SK-N-SH (cell line): ENCODE data around the gene PLSCR1. TPM values are rescaled to one million over a fixed set of nuclear protein-coding genes. Genes with fewer than 3 reads are reported as not detected.

ENCODE experiments used
- CTCF ChIA-PET: fragments of 300-600, 350-600 bp; formaldehyde crosslinking; extraction: SDS; loops from one replicate; lab custom pipeline; 2021; lab: Yijun Ruan, JAX
- POLR2A ChIA-PET: fragments of 350-600 bp; sonication (Branson Sonifier 250); formaldehyde crosslinking; extraction: SDS; loops from one replicate; lab custom pipeline; 2020; ENCODE audit warnings: antibody characterized with exemption, inconsistent platforms; lab: Yijun Ruan, JAX
- DNase-seq: peaks from one replicate; pipeline ENCODE4 v3.0.0; 2012
- H2AFZ ChIP-seq: fragments of 200-600 bp; sonication (generic); 2 replicates; pipeline ENCODE4 v1.8.1; 2016; ENCODE audit warnings: antibody characterized with exemption, mild to moderate bottlenecking, low read depth
- H3F3A ChIP-seq: fragments of 200-600 bp; sonication (generic); replicated peaks from 2 replicates; pipeline ENCODE3; 2016; ENCODE audit warnings: antibody characterized with exemption, mild to moderate bottlenecking; ENCODE audit not compliant: insufficient read depth
- H3K27ac ChIP-seq, 2 experiments: fragments of 200-500 bp in 1 of 2; fragments of 200-600 bp in 1 of 2; sonication (Bioruptor generic) in 1 of 2; sonication (generic), shearing (Covaris generic) in 1 of 2; 2 replicates each; pipeline versions ENCODE4 v1.5.1 to v1.6.1; 2014 to 2016; ENCODE audit warnings: low read depth in 2 of 2, inconsistent platforms in 1 of 2, low read length in 1 of 2, mild to moderate bottlenecking in 1 of 2, mixed read lengths in 1 of 2
- H3K27me3 ChIP-seq: fragments of 200-600 bp; sonication (generic), shearing (Covaris generic); 2 replicates; pipeline ENCODE4 v1.6.1; 2016; ENCODE audit warnings: mixed run types; ENCODE audit not compliant: insufficient read depth
- H3K36me3 ChIP-seq, 2 experiments: fragments of 200-500 bp in 1 of 2; fragments of 200-600 bp in 1 of 2; sonication (Bioruptor generic) in 1 of 2; sonication (generic) in 1 of 2; replicated peaks in 1 of 2; 2 replicates each; pipeline versions ENCODE3 to v1.5.1; 2014 to 2016; ENCODE audit warnings: low read length in 1 of 2, mild to moderate bottlenecking in 1 of 2; ENCODE audit not compliant: insufficient read depth in 2 of 2, control insufficient read depth in 1 of 2
- H3K4me1 ChIP-seq, 2 experiments: fragments of 200-500 bp in 1 of 2; fragments of 200-600 bp in 1 of 2; sonication (Bioruptor generic) in 1 of 2; sonication (generic), shearing (Covaris generic) in 1 of 2; 2 replicates each; pipeline versions ENCODE4 v1.5.1 to v1.6.1; 2014 to 2016; ENCODE audit warnings: low read depth in 1 of 2, low read length in 1 of 2, mixed run types in 1 of 2; ENCODE audit not compliant: insufficient read depth in 2 of 2, control insufficient read depth in 1 of 2
- H3K4me2 ChIP-seq: fragments of 200-600 bp; sonication (generic), shearing (Covaris generic); 2 replicates; pipeline ENCODE4 v1.6.1; 2017; ENCODE audit warnings: mixed run types
- H3K4me3 ChIP-seq, 2 experiments: fragments of 200-500 bp in 1 of 2; fragments of 200-600 bp in 1 of 2; sonication (Bioruptor generic) in 1 of 2; sonication (generic), shearing (Covaris generic) in 1 of 2; 2 replicates each; pipeline versions ENCODE4 v1.5.1 to v1.8.1; 2014 to 2016; ENCODE audit warnings: low read depth in 2 of 2, inconsistent platforms in 1 of 2, low read length in 1 of 2, mild to moderate bottlenecking in 1 of 2, mixed read lengths in 1 of 2, moderate library complexity in 1 of 2
- H3K79me2 ChIP-seq: fragments of 200-600 bp; sonication (generic); 2 replicates; pipeline ENCODE4 v1.8.1; 2017; ENCODE audit warnings: mild to moderate bottlenecking; ENCODE audit not compliant: insufficient read depth
- H3K9ac ChIP-seq: fragments of 200-600 bp; sonication (generic); 2 replicates; pipeline ENCODE4 v1.6.1; 2017; ENCODE audit warnings: mixed run types
- H3K9me2 ChIP-seq: fragments of 200-600 bp; sonication (generic); 2 replicates; pipeline ENCODE4 v1.6.1; 2017; ENCODE audit warnings: mixed run types
- H3K9me3 ChIP-seq: fragments of 200-600 bp; sonication (generic); 2 replicates; pipeline ENCODE4 v1.6.1; 2017; ENCODE audit warnings: mixed run types, mild to moderate bottlenecking, moderate library complexity
- H4K20me1 ChIP-seq: fragments of 200-600 bp; sonication (generic); 2 replicates; pipeline ENCODE4 v1.6.1; 2017; ENCODE audit warnings: mild to moderate bottlenecking, mixed run types; ENCODE audit not compliant: insufficient read depth
- ELF1 ChIP-seq: IDR thresholded peaks from 2 replicates; pipeline ENCODE4 v1.4.0; 2012
- EP300 ChIP-seq, 2 experiments: IDR thresholded peaks; 2 replicates each; pipeline versions ENCODE4 v1.4.0 to v1.6.1; 2012; ENCODE audit warnings: borderline replicate concordance in 1 of 2, low read depth in 1 of 2, low read length in 1 of 2
- EZH2phosphoT487 ChIP-seq: fragments of 200-600 bp; sonication (generic); IDR thresholded peaks from 2 replicates; pipeline ENCODE4 v1.6.1; 2017; ENCODE audit warnings: low read depth, mixed run types, mild to moderate bottlenecking, antibody characterized with exemption, moderate library complexity, borderline replicate concordance
- FOSL2 ChIP-seq: IDR thresholded peaks from 2 replicates; pipeline ENCODE4 v1.4.0; 2012; ENCODE audit warnings: low read depth, mild to moderate bottlenecking, moderate library complexity, borderline replicate concordance
- FOXJ3 ChIP-seq: sonication (generic); formaldehyde crosslinking; IDR thresholded peaks from 2 replicates; pipeline ENCODE4 v1.5.1; 2020; ENCODE audit warnings: mild to moderate bottlenecking, missing genetic modification reagents
- GATA2 ChIP-seq: sonication (generic); formaldehyde crosslinking; IDR thresholded peaks from 2 replicates; pipeline ENCODE4 v1.5.0; 2020; ENCODE audit warnings: mild to moderate bottlenecking, missing genetic modification reagents
- IRF3 ChIP-seq: fragments of 150-350 bp; IDR thresholded peaks from 2 replicates; pipeline ENCODE4 v1.6.1; 2016; ENCODE audit warnings: mild to moderate bottlenecking, low read depth, low read length
- MAX ChIP-seq: IDR thresholded peaks from 2 replicates; pipeline ENCODE4 v1.4.0; 2012; ENCODE audit warnings: low read depth
- MEF2A ChIP-seq: IDR thresholded peaks from 2 replicates; pipeline ENCODE4 v1.4.0; 2012; ENCODE audit warnings: low read depth, borderline replicate concordance
- NFIC ChIP-seq: IDR thresholded peaks from 2 replicates; pipeline ENCODE4 v1.4.0; 2012; ENCODE audit warnings: borderline replicate concordance
- NRF1 ChIP-seq: IDR thresholded peaks from 2 replicates; pipeline ENCODE4 v1.6.1; 2012; ENCODE audit warnings: low read depth, mild to moderate bottlenecking, low read length
- PBX3 ChIP-seq: IDR thresholded peaks from 2 replicates; pipeline ENCODE4; 2012
- RAD21 ChIP-seq: IDR thresholded peaks from 2 replicates; pipeline ENCODE4 v1.6.1; 2012; ENCODE audit warnings: mild to moderate bottlenecking, low read length
- REST ChIP-seq: IDR thresholded peaks from 2 replicates; pipeline ENCODE4 v1.6.1; 2012; ENCODE audit warnings: mild to moderate bottlenecking, low read depth, low read length, moderate library complexity
- RFX5 ChIP-seq: IDR thresholded peaks from 2 replicates; pipeline ENCODE4 v1.6.1; 2012; ENCODE audit warnings: mild to moderate bottlenecking, improper control_type of control experiment, low read length
- SMC3 ChIP-seq: IDR thresholded peaks from 2 replicates; pipeline ENCODE4 v1.6.1; 2012; ENCODE audit warnings: low read depth, low read length, improper control_type of control experiment
- TCF12 ChIP-seq: IDR thresholded peaks from 2 replicates; pipeline ENCODE4 v1.4.0; 2012
- TEAD4 ChIP-seq: IDR thresholded peaks from 2 replicates; pipeline ENCODE4 v1.4.0; 2012; ENCODE audit warnings: mild to moderate bottlenecking, borderline replicate concordance; ENCODE audit not compliant: insufficient read depth
- USF1 ChIP-seq: IDR thresholded peaks from 2 replicates; pipeline ENCODE4 v1.4.0; 2012; ENCODE audit warnings: low read depth, borderline replicate concordance
- ZBTB33 ChIP-seq: IDR thresholded peaks from 2 replicates; pipeline ENCODE4 v1.4.0; 2012; ENCODE audit warnings: low read depth, borderline replicate concordance
- WGBS: methylation state at CpG from one replicate; pipeline ENCODE4 v1.1.6; 2017; ENCODE audit warnings: low lambda C conversion rate; 5-methylcytosine and 5-hydroxymethylcytosine counted together
- polyA plus RNA-seq, 3 experiments: library from polyadenylated mRNA; depleted of rRNA; stranded (reverse); fragments of >200 nt; gene quantifications; 2 replicates each; pipeline ENCODE4 v1.2.3, GENCODE V29; 2012

PLSCR1 gene
- polyA plus RNA-seq, 1 of the 3 experiments (the other 2 are of a cell fraction), result 10.9 TPM

GRCh38 chr3:146543461-146544001 is 876 bp downstream of the PLSCR1 start:
- peak overlapping the region; percentile 91 for H3K4me2 ChIP-seq
- H3K36me3 ChIP-seq, result no peaks in the 10 kb centered on the region
- no peaks in the 10 kb centered on the region for H3K9me3 ChIP-seq
- no peaks in the 10 kb centered on the region for H3K79me2 ChIP-seq
- H3K9me2 ChIP-seq, result no peaks in the 10 kb centered on the region
- CTCF ChIA-PET, result no interaction called here
- no peak for DNase-seq
- no peak for TF ChIP-seq MEF2A
- TF ChIP-seq SMC3, result no peak
- TF ChIP-seq NRF1, result no peak
- TF ChIP-seq TEAD4, result no peak
- no peak for TF ChIP-seq RFX5
- TF ChIP-seq NFIC, result no peak
- TF ChIP-seq RAD21, result no peak
- TF ChIP-seq FOXJ3 (CRISPR knock-in tag), result no peak
- TF ChIP-seq FOSL2, result no peak
- no peak for TF ChIP-seq ELF1
- no peak for TF ChIP-seq MAX
- TF ChIP-seq PBX3, result no peak
- TF ChIP-seq EZH2phosphoT487, result no peak
- TF ChIP-seq EP300 (IDR thresholded peaks at IDR 0.05; ENCODE audit: borderline replicate concordance in 1 of 2, low read depth in 1 of 2, low read length in 1 of 2), result no peak
- TF ChIP-seq TCF12, result no peak
- TF ChIP-seq IRF3, result no peak
- TF ChIP-seq USF1, result no peak
- TF ChIP-seq ZBTB33, result no peak
- TF ChIP-seq GATA2 (CRISPR knock-in tag), result no peak
- TF ChIP-seq REST, result no peak
- TF ChIP-seq, all 33 proteins: peak for 0
- no peaks in the 10 kb centered on the region for H3K27me3 ChIP-seq
- POLR2A ChIA-PET, result no interaction called here
- H3F3A ChIP-seq, result peaks cover 6% of the 10 kb centered on the region
- peak overlapping the region; percentile 83 for H3K9ac ChIP-seq
- H3K4me1 ChIP-seq, result peaks cover 2 to 3% of the 10 kb centered on the region in 2 experiments; a peak in 1 of 4 replicates
- H3K27ac ChIP-seq, result peak overlapping the region in 1 of 2 experiments; percentile 61; a peak in 2 of 4 replicates
- peak overlapping the region; percentile 99 for H2AFZ ChIP-seq
- peak overlapping the region; percentile 75 to 93 for H3K4me3 ChIP-seq
- H4K20me1 ChIP-seq, result no peaks in the 10 kb centered on the region
- 46% methylated on average over 10 of the region's 10 CpGs for WGBS
